Fibroblast of skin of left biceps (primary cell): Measurements from ENCODE around the gene CDH4.

Source experiments
- DNase-seq, 2 experiments: peaks; one replicate each; pipeline ENCODE4 v3.0.0-alpha.2; 2013; ENCODE audit warnings: low read depth in 2 of 2

CDH4 gene

GRCh38 chr20:61487346-61487996 lies 235.4 kb downstream of the CDH4 start:
- no peak for DNase-seq

DNA sequence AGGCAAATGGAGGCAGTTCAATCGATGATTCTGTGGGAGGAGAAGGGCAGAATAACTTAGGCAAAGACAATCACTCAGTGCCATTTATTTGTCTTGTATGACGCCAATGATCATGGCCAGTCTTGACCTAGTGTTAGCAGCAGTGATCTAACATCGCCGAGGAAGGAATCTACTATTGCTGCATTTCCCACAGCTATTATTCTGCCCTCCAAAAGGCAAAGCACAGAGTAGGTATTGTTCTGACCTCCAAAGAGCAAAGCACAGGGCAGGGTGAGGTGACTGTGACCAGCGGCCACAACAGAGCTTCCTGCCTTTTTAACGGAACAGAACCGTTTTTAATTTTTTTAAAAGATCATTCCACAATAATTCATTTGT lies 235.9 kb downstream of the CDH4 start:
- no peak for DNase-seq

- DNase-seq: no peak
Observed at GRCh38 chr20:61490721-61491120, 238.7 kb downstream of the CDH4 start.

GRCh38 chr20:61492065-61492464 lies 240.0 kb downstream of the CDH4 start:
- DNase-seq: no peak

- no peak for DNase-seq
Observed at GRCh38 chr20:61493798-61494305, 241.8 kb downstream of the CDH4 start.

DNA sequence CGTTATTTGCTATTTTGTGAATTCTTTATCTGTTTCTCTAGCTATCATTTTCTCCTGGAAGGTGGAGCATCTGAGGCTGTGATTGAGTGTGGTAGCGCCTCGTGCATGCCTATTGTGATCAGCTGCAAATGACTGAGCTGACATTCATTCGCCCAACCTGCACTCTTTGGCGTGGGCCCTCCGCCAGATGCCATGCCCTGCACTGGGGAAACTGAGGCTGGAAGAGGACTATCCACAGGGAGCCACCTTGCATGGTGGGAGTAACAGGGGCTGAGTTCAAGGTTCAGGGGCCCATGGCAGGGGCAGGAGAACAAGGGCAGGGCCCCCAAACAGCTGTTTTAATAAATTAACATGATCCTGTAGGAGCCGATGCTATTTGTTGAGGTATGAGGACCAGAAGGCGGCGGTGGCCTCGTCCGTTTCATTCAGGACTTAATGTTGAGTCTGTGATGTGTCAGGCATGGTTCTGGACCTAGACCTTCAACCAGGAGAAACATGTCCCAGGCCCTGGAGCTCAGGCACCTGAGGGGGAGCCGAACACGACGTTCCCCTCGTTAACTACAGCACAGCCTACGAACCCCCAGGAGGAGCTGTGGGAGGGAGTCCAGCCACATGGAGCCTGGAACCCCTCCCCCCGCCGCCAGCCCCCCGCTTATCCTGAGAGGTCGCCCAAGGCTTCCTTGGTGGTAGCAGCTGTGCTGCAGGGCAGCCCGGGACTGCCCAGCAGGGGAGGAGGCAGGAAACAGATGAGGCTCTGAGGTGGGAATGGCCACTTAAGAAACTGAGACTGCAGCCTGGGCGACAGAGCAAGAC lies 242.9 kb downstream of the CDH4 start:
- no peak for DNase-seq

- DNase-seq: no peak
Observed at GRCh38 chr20:61497029-61497627, 245.1 kb downstream of the CDH4 start.

- DNase-seq: no peak
Observed at GRCh38 chr20:61499859-61500554, 247.9 kb downstream of the CDH4 start.

GRCh38 chr20:61500791-61501321 lies 248.8 kb downstream of the CDH4 start:
- DNase-seq: no peak

GRCh38 chr20:61502433-61502832 lies 250.4 kb downstream of the CDH4 start:
- DNase-seq: no peak

GRCh38 chr20:61503106-61503505 lies 251.0 kb downstream of the CDH4 start:
- no peak for DNase-seq

GRCh38 chr20:61505508-61505907 lies 253.4 kb downstream of the CDH4 start:
- DNase-seq: no peak

GRCh38 chr20:61507778-61508177 lies 255.7 kb downstream of the CDH4 start:
- DNase-seq: no peak

DNA sequence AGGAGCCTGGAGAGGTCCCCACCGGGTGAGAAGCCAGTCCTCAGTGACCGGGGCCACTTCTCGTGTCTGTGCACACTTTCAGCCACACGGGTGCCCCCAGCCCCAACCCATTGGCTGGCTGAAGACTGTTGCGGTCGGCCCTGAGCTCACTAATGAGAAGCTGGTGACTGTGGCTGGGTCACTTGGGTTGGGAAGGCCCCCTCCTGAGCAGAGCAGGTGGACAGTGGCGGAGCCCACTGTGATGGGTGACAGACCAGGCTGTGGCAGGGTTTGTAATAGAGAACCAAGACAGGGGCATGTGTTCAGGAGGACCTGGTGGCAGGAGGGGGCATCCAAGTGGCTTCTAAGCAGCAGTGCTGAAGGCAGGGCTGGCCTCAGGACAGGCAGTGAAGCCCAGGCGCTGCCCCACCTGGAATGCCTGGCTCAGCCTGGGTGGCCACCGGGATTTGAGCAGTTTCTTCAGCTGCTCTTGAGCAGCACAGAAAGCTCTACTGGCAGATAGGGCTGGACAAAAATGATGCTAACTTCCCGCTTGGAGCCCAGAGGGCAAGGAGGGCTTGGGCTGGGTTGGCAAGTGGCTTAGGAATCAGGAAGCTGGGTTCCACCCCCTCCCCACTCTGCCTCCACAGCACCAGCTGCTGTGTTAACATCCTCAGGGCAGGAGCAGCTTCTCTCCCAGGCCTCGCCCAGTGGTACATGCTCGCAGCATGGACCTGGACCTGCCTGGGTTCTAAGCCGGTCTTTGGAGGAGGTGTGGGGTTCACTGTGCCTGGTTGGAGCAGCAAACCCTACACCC lies 256.4 kb downstream of the CDH4 start:
- no peak for DNase-seq

DNA sequence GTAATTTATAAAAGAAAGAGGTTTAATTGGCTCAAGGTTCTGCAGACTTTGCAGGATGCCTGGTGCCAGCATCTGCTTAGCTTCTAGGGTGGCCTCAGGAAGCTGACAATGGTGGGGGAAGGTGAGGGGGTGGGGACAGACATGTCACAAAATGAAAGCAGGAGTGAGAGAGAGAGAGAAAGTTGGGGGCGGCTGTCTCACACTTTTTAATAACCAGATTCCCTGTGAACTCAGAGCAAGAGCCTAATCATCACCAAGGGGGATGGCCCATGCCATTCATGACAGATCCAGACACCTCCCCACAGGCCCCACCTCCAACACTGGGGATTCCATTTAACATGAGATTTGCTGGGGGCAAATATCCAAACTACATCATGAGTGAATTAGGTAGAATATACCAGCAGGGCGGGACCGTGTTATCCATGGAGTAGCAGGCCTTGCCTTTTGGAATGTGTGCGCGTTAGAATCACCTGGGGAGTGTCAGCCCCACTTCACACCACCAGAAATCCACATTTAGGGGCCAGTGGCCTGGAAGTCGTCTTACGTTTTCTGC lies 258.8 kb downstream of the CDH4 start:
- no peak for DNase-seq

- no peak for DNase-seq
Observed at GRCh38 chr20:61512475-61512874, 260.4 kb downstream of the CDH4 start.

DNA sequence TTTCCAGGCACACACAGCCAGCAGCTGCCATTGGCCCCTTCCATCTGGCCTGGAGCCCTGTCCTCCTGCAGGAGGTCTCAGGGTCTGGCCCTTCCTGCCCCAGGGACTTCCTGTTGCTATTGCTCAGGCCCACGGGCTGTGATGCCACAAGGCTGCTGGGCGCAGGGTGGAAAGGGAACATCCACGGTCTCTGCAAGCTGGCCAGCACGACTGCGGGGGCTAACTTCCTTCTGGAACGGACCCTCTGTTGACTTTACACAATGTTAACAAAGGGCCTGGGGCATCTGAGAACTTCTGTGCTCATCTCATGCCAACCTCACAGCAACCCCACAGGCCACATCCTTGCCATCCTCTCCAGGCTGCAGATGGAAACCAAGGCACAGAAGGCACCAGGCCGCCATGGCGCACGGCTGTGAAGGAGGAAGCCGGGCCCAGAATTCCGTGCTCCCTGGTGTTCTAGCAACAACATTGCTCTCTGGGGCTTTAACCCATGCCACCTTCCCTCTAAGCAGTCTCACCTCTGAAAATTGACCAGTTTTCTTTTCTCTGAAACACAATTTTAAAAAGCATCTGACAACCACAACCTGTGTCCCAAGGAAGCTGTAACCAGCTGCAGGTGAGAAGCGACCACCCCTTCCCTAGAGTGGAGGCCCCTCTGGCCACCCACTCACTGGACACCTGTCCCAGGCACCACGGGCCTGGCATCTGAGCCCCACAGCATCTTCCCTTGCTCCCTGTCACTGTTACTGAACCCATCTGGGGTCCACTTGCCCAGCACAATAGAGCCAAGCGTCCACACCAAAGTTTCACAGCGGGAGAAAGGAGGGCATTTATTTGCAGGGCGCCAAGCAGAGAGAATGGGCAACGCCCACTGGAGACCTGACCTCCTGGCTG lies 261.3 kb downstream of the CDH4 start:
- no peak for DNase-seq

DNA sequence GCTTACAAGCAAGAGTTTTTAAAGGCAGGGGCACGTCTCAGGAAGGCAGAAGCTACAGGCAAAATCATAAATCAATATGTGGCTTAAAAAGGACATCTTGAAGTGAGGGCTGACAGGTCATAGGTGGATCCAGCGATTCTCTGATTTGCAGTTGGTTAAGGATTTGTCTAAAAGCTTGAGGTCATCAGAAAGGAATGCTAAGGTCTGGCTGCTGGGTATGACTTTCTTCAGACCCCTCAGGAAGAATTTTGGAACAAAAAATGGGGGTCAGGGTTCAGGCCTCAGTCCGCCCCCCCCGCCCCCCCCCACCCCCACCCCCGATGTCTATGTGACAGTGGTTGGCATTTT lies 261.9 kb downstream of the CDH4 start:
- no peak for DNase-seq

DNA sequence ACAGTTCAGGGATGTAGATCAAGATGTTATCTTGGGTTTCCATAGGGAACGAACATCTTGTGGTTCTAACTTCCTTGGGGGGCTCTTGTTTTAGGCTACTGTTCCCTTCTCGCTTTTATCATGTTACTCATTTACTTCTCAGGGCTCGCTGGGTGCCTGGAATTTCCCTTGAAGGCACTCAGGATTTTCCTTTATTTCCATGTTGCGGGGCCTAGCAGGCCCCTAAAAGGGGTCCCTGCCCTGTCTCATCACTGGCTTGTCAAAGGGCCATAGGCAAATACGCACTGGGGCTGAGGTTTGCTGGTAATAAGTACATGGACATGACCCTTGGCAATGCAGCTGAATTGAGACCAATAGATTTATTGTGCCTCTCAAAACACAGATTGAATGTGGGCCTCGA lies 262.3 kb downstream of the CDH4 start:
- DNase-seq: no peak
